OCI-LY7 (cell line): ENCODE results near the gene MICB. TPM values are rescaled to one million over a fixed set of nuclear protein-coding genes. Genes with fewer than 3 reads are reported as not detected.

Experiments used
- BruUV-seq: library from RNA; stranded (reverse); fragments of 400-500 nt; replicated peaks from 2 replicates; lab custom pipeline; 2021; lab: Mats Ljungman, UMichigan
- CTCF ChIA-PET: fragments of 300-600 bp; sonication (Branson Sonifier 250); formaldehyde crosslinking; loops from one replicate; lab custom pipeline; 2022; ENCODE audit warnings: antibody characterized with exemption; ENCODE audit not compliant: unreplicated experiment; lab: Charles Lee
- POLR2A ChIA-PET: fragments of 300-600 bp; sonication (Branson Sonifier 250); formaldehyde crosslinking; loops from one replicate; lab custom pipeline; 2022; ENCODE audit warnings: antibody characterized with exemption; lab: Charles Lee
- DNase-seq: peaks from one replicate; pipeline ENCODE4 v3.0.0-alpha.2; 2015; ENCODE audit warnings: low spot score
- H2AFZ ChIP-seq: fragments of 200-600 bp; sonication (generic), shearing (Covaris generic); 2 replicates; pipeline ENCODE4 v1.6.1; 2014; ENCODE audit warnings: mild to moderate bottlenecking, antibody characterized with exemption, low read length, moderate library complexity
- H3K27ac ChIP-seq: fragments of 200-600 bp; sonication (generic); 2 replicates; pipeline ENCODE4 v1.5.1; 2014; ENCODE audit warnings: mixed run types, low read depth, mild to moderate bottlenecking, moderate library complexity, low read length, inconsistent platforms; ENCODE audit not compliant: poor library complexity, severe bottlenecking
- H3K36me3 ChIP-seq: fragments of 200-600 bp; sonication (generic); 2 replicates; pipeline ENCODE4 v1.6.1; 2014; ENCODE audit warnings: mild to moderate bottlenecking, antibody characterized with exemption, low read length, moderate library complexity, mixed read lengths; ENCODE audit not compliant: insufficient read depth
- H3K4me1 ChIP-seq: fragments of 200-600 bp; sonication (generic); 2 replicates; pipeline ENCODE4 v1.5.1; 2014; ENCODE audit warnings: mild to moderate bottlenecking, low read length; ENCODE audit not compliant: insufficient read depth, poor library complexity, severe bottlenecking
- H3K4me2 ChIP-seq: fragments of 200-600 bp; sonication (generic); 2 replicates; pipeline ENCODE4 v1.6.1; 2014; ENCODE audit warnings: mild to moderate bottlenecking, low read length
- H3K4me3 ChIP-seq: fragments of 200-600 bp; sonication (generic); 2 replicates; pipeline ENCODE4 v1.5.1; 2014; ENCODE audit warnings: mild to moderate bottlenecking, low read depth, low read length; ENCODE audit not compliant: poor library complexity, severe bottlenecking
- H3K79me2 ChIP-seq: fragments of 200-600 bp; sonication (generic); 2 replicates; pipeline ENCODE4 v1.6.1; 2016; ENCODE audit warnings: low read depth, mild to moderate bottlenecking, low read length, moderate library complexity, mixed read lengths; ENCODE audit not compliant: insufficient read depth
- H3K9me2 ChIP-seq: fragments of 200-600 bp; sonication (generic); 2 replicates; pipeline ENCODE4 v1.6.1; 2016; ENCODE audit warnings: mild to moderate bottlenecking, low read length, mixed read lengths; ENCODE audit not compliant: insufficient read depth
- H3K9me3 ChIP-seq: fragments of 200-600 bp; sonication (generic); 2 replicates; pipeline ENCODE4 v1.6.1; 2014; ENCODE audit warnings: mild to moderate bottlenecking, mixed run types, low read length, mixed read lengths
- H4K20me1 ChIP-seq: fragments of 200-600 bp; sonication (generic); 2 replicates; pipeline ENCODE4 v1.6.1; 2014; ENCODE audit warnings: mild to moderate bottlenecking, antibody characterized with exemption, low read length, moderate library complexity, mixed read lengths; ENCODE audit not compliant: insufficient read depth
- EZH2phosphoT487 ChIP-seq: fragments of 200-600 bp; sonication (generic); IDR thresholded peaks from 2 replicates; pipeline ENCODE4 v1.6.1; 2018; ENCODE audit warnings: low read depth, borderline replicate concordance, mild to moderate bottlenecking, mixed run types, antibody characterized with exemption, low read length, moderate library complexity, mixed read lengths
- intact Hi-C: fragments of 100-400 bp; cut with micrococcal nuclease; formaldehyde crosslinking; loops from one replicate; pipeline ENCODE4 v1.10.0; 2022; ENCODE audit not compliant: unreplicated experiment
- total RNA-seq, 2 experiments: library from RNA; depleted of rRNA in 1 of 2; stranded (reverse); fragments of >200 nt in 1 of 2; shearing (Covaris generic) in 1 of 2; gene quantifications; 2 replicates each; pipeline ENCODE4 v1.2.3, GENCODE V29; 2014 to 2022
- TF ChIP-seq, protein P1 (sequence below): fragments of 200-600 bp; sonication (generic); conservative IDR thresholded peaks from 2 replicates; pipeline ENCODE4 v1.5.1; 2014; ENCODE audit warnings: mild to moderate bottlenecking, antibody characterized with exemption, low read length, moderate library complexity, mixed read lengths

The MICB gene
- total RNA-seq, 2 experiments from 2014 or later = 26.3 to 32.4 TPM

DNA sequence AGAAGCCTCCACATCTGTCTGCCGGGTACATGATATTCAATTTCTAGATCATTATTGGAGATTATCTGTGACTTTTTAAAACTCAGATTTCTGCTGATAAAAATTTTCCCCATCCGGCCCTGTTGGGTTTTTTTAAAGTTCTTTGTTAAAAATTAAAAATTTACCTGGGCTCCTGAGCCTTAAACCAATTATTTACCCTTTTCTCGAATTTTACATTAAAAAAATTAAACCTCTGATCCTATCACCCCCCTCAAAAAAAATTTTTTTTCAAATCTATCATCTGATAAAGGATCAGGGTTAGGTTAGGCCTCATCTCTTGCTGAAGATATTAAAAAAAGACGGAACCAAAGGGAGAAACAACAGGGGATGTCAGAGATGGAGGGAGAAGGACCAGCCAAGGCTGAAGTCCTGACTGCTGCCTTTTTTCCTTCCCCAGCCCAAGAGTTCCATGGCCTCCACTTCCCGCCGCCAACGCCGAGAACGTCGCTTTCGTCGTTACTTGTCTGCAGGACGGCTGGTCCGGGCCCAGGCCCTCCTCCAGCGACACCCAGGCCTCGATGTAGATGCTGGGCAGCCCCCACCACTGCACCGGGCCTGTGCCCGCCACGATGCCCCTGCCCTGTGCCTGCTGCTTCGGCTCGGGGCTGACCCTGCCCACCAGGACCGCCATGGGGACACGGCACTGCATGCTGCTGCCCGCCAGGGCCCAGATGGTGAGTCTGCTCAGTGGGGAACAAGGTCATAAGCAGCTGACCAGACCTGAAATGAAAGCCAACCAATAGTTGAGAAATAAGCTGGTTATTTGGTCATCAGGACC is 50.0 kb downstream of the MICB start:
- ChIA-PET CTCF (interaction anchor here (0.8 to 3.3 kb wide), 6 partner anchors 33 to 51 kb away, joined by 3 to 23 read pairs (median 4); partner anchors contain the start of gene NCR3), POLR2A (interaction anchor here (0.7 to 2.9 kb wide), 17 partner anchors 12 to 58 kb away, joined by 3 to 30 read pairs (median 5); partner anchors contain the start of genes LTB, NCR3 and TNF)
- DNase-seq = no peak
- Histone ChIP-seq H2AFZ (0 out of 2 replicates have a peak overlapping the region, but pooled peaks have one; percentile 23), H3K27ac (peak overlapping the region; percentile 64), H3K9me2 (no peaks in the 10 kb centered on the region), H3K36me3 (peaks cover 28% of the 10 kb centered on the region), H3K4me1 (peaks cover 58% of the 10 kb centered on the region), H3K4me3 (peak overlapping the region; percentile 67), H3K9me3 (no peaks in the 10 kb centered on the region; the same call in 1 of the 2 replicates), H3K4me2 (peak overlapping the region; percentile 82), H3K79me2 (peaks cover 23% of the 10 kb centered on the region), H4K20me1 (no peaks in the 10 kb centered on the region)
- intact Hi-C loops = loop anchor here (1.0 to 10.0 kb wide), 4 partner anchors 33 to 283 kb away; partner anchors contain the start of gene VARS1
- TF ChIP-seq, protein P1, sequence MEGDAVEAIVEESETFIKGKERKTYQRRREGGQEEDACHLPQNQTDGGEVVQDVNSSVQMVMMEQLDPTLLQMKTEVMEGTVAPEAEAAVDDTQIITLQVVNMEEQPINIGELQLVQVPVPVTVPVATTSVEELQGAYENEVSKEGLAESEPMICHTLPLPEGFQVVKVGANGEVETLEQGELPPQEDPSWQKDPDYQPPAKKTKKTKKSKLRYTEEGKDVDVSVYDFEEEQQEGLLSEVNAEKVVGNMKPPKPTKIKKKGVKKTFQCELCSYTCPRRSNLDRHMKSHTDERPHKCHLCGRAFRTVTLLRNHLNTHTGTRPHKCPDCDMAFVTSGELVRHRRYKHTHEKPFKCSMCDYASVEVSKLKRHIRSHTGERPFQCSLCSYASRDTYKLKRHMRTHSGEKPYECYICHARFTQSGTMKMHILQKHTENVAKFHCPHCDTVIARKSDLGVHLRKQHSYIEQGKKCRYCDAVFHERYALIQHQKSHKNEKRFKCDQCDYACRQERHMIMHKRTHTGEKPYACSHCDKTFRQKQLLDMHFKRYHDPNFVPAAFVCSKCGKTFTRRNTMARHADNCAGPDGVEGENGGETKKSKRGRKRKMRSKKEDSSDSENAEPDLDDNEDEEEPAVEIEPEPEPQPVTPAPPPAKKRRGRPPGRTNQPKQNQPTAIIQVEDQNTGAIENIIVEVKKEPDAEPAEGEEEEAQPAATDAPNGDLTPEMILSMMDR = no peak
- no peak for TF ChIP-seq EZH2phosphoT487
- TSS peak; percentile 79 for BruUV-seq

DNA sequence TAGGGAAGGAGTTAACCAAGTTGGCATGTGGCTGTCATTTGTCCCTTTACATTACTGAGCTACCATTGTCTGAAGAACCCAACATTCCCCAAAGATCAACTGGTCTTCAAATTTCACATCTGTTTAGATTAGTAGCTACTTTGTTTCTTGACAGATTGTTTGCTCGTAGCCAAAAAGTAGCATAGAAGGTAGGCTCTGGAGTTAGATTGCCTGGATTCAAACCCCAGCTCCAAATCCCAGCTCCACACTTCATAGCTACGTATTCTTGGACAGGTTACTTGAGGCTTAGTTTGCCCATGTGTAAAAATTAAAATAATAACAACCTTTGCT is 50.6 kb downstream of the MICB start:
- Histone ChIP-seq H3K4me1 (peaks cover 53% of the 10 kb centered on the region), H3K9me3 (no peaks in the 10 kb centered on the region; the same call in 1 of the 2 replicates), H3K36me3 (peaks cover 34% of the 10 kb centered on the region), H3K27ac (peak overlapping the region; percentile 64), H2AFZ (no peak overlapping the region), H3K4me2 (peak overlapping the region; percentile 82), H4K20me1 (no peaks in the 10 kb centered on the region), H3K9me2 (no peaks in the 10 kb centered on the region), H3K4me3 (peak overlapping the region; percentile 67), H3K79me2 (peaks cover 17% of the 10 kb centered on the region)
- TF ChIP-seq, protein P1 = no peak
- TF ChIP-seq EZH2phosphoT487 = no peak
- BruUV-seq = no TSS peak
- intact Hi-C loops = loop anchor here (10.0 kb wide), 1 partner anchor 246 kb away; the partner anchor contains the start of gene VARS1
- no peak for DNase-seq
- ChIA-PET CTCF (interaction anchor here (0.8 to 3.3 kb wide), 6 partner anchors 32 to 50 kb away, joined by 3 to 23 read pairs (median 4); partner anchors contain the start of gene NCR3), POLR2A (interaction anchor here (0.7 to 2.9 kb wide), 13 partner anchors 11 to 58 kb away, joined by 3 to 30 read pairs (median 5); partner anchors contain the start of genes LTB, NCR3 and TNF)
